ENCODE results near the gene PHEX.

Gene PHEX

GRCh38 chrX:22040184-22040583, 8.1 kb downstream of the PHEX start:
- no peak for DNase-seq (ENCODE audit: low read depth in 1 of 2, low spot score in 1 of 2)

DNA sequence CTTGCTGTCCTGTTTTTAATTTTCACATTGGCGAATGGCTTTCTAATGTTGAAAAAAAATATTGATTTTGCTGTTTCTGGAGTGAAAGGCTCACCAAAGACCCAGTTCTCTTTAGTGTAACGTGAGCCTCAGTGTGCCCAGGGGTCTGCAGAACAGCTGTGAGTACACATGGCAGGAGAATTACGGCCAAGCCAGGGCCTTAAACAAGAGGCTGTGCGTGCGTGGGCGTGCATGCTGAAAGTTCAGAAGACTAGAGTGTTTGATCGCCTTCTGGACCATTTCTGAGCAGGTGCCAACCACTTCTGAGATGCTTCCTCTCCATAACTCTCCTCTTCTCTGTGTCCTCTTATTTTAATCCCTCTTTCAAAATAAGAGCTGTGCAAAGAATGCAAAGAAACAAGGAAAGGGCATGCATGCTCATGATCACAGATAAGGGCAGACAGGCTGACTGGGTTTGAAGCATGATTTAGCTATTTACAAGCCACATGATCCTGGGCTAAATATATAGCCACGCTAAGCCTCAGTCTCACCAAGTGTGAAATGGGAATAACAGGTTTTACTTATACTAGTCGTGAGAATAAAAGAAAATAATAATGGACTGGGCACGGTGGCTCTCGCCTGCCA, 9.9 kb downstream of the PHEX start:
- DNase-seq (ENCODE audit: low read depth in 1 of 2, low spot score in 1 of 2): no peak

- no peak for DNase-seq (ENCODE audit: low read depth in 1 of 2, low spot score in 1 of 2)
Observed at GRCh38 chrX:22043872-22044271, 11.7 kb downstream of the PHEX start.

DNA sequence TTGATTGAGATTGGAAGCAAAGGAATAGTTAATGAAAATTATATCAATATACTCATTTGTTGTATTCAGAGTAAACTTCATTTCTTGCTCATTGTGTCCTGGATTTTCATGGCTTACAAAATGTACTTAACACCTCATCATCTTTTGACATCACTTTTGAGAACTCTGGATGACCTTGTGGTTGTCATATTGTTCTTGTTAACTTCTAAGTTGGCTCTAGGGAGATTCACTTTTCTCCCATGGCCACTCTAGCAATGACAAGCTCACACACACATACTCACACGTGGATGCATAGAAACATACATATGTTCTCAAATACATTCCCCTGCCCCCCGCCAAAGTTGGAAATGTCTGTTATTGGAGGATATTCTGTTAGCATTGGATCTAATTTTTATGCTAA, 15.3 kb downstream of the PHEX start:
- DNase-seq (ENCODE audit: low read depth in 1 of 2, low spot score in 1 of 2): no peak

- DNase-seq (ENCODE audit: low read depth in 1 of 2, low spot score in 1 of 2): no peak
Observed at GRCh38 chrX:22053481-22053880, 21.4 kb downstream of the PHEX start.

- no peak for DNase-seq (ENCODE audit: low read depth in 1 of 2, low spot score in 1 of 2)
Observed at GRCh38 chrX:22056235-22056634, 24.1 kb downstream of the PHEX start.

DNA sequence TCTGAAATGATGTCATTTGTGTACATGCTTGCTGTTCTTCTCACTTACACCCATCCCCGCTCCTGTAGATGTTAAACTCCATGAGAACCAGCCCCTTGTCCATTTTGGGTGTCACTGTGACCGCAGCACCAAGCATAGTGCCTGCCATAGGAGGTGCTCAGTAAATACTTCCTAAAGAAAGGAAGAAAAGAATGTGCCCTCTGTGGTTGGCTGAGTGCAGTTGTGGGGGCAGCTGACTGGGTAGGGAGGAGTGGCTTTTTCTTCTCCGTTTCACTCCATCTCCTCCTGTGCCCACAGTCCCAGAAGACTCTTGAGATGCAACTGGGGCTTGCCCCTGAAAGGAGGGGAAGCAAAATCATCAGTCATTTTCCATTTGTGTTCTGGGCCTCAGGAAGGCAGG, 25.5 kb downstream of the PHEX start:
- DNase-seq (ENCODE audit: low read depth in 1 of 2, low spot score in 1 of 2): no peak

DNA sequence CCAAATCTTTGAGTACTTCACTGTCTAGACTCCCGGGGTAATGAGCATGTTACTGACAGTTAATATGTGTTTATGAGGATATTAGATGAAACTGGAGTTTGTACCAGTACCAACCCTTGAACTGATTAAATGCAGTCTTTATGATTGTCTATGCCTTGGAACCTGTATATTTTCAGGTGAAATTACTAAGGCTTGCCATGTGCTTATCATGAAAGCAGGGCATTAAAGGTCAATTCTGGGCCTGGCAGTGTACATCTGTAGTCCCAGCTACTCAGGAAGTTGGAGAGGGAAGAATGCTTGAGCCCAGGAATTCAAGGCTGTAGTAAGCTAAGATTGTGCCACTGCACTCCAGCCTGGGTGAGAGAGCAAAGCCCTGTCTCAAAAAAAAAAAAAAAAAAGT, 27.6 kb downstream of the PHEX start:
- DNase-seq (ENCODE audit: low read depth in 1 of 2, low spot score in 1 of 2): no peak

DNA sequence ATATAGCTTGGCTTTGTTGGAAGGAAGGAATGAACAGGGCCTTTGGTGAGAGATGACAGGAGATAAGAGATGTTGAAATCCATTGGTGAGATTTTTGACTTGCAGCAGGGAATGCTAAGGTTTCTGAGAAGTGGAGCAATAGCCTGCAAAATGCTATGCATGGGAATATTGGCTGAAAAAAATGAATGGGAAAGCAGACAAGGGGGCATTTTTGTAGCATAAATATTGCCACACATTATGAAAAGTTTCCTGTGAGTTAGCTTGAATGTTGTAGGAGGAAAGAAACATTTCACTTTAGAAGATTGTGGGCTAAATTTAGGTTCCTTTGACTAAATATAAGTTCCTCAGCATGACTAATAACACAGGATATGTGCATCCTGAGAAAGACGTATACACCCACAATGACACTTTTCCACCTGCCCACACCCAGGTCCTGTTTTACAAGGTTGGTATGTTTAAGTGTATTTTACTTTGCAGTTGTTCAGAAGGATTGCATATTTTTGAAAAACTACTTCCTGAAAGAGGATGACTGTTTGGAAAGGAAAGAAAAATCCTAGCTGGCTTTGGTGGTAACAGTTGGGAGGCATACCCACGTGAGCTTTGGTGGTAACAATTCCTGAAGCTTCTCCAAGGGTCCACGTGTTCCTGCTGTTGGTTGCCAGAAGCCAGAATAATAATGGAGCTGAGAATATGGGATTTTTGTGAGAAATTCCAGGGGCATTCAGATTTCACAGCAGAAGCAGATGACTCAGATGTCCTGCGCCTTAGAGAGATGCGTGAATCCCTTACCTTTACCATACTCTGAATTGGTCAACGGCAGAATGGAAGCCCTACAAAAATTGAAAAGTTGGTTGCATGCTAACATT, 28.5 kb downstream of the PHEX start:
- DNase-seq (ENCODE audit: low read depth in 1 of 2, low spot score in 1 of 2): no peak

GRCh38 chrX:22063284-22063683, 31.2 kb downstream of the PHEX start:
- no peak for DNase-seq (ENCODE audit: low read depth in 1 of 2, low spot score in 1 of 2)

- DNase-seq (ENCODE audit: low read depth in 1 of 2, low spot score in 1 of 2): no peak
Observed at GRCh38 chrX:22069586-22069985, 37.5 kb downstream of the PHEX start.

DNA sequence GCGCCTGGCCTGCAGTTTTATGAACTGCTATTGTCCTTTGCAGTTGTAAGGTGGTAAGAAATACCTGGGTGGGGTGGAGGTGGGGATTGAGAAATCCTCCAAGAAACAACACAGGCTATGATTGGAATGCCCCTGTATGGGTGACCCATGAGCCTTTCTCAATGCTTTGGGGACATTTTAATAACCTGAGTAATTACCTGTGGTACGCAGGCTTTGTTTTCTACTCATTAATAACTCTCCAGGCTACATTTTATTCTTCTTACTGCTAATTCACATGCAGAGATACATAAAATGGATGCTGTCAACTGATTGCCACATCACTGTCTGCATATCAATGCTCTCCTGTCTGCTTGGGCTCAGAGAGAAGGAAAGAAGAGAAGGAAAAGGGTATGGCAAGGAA, 41.8 kb downstream of the PHEX start:
- no peak for DNase-seq (ENCODE audit: low read depth in 1 of 2, low spot score in 1 of 2)

- DNase-seq (ENCODE audit: low read depth in 1 of 2, low spot score in 1 of 2): no peak
Observed at GRCh38 chrX:22078117-22078516, 46.0 kb downstream of the PHEX start.

DNA sequence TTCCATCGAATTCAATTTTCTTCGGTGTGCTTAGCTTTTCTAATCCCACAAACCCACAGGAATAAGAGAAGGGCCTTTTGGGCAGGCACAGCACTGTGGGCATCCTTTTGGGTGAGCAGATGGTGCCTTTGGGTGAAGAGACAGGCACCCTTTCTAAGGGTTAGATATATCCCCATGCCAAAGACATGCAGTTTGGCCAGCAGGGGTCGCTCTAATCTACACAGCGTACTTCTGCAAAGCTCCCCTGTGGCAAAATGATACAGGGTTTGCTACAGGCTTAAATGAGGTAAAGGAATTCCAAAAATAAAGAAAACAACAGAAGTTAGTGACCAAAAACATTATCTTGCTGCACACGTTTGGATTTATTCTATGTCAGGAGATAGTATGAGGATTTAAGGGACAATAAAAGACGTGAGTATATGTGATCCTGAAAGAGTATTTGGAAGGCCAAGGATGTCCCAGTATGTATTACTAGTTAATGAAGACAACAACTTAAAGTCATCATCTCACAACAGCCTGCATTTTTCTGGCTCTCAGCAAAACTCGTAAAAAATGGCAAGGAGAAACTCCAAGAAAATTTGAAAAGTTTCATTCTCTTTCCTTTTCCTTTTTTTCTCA, 49.5 kb downstream of the PHEX start:
- DNase-seq (ENCODE audit: low read depth in 1 of 2, low spot score in 1 of 2): peak; percentile 5 to 13

DNA sequence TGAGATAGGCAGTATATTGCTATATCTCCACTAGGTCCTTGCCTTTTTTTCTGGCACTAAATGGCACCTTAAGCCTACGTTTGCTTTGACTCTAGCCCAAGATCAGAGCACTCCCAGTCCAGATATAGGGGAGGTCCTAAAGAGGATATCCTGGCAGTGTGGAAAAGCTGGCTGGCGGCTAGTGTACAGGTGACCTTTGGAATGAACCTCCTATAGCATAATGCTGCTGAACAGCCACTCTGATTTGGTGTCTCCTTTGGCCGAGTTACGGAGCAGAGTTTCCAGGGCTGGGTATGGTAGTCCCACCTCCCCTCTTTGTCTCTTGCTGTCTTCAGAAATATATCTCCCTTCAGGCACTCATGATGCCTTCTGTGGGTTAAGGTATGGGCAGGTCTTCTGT, 53.9 kb downstream of the PHEX start:
- no peak for DNase-seq (ENCODE audit: low read depth in 1 of 2, low spot score in 1 of 2)

DNA sequence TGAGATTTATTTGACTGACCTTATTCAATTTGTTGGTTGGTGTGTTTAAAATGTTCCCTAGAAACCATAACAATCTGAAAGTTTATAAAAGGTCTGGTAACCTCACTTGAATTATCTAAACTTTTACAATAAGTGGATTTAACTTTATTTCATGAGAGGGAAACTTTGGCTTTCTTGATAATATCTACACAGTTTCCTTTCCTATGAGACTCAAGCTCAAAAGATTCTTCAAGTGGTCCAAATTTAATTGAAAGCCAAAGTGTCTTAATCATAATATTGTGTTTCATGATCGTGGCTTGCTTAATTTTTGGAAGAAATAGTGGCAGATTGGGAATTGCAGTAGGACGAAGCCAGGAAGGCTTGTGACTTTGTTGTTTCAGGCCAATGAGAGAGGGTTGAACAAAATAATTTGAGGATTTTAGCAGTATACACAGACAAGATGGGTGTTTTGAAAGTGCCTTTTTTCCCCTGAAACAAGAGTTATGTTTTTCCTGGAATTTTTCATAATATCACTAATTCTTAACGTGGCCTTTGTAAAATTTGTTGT, 55.0 kb downstream of the PHEX start:
- no peak for DNase-seq (ENCODE audit: low read depth in 1 of 2, low spot score in 1 of 2)

DNA sequence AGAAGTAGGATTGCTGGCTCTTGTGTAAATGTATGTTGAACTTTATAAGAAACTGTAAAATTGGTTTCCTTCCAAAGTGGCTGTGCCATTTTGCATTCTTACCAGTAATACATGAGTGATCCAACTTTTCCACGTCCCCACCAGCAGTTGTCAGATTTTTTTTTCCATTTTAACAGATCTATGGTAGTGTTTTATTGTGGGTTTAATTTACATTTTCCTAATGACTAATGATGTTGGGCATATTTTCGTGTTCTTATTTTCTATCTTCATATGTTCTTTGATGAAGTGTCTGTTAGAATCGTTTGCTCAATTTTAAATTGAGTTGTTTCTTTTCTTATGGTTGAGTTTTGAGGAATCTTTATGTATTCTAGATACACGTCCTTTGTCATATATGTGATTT, 56.2 kb downstream of the PHEX start:
- no peak for DNase-seq (ENCODE audit: low read depth in 1 of 2, low spot score in 1 of 2)

GRCh38 chrX:22090181-22090580, 58.1 kb downstream of the PHEX start:
- no peak for DNase-seq (ENCODE audit: low read depth in 1 of 2, low spot score in 1 of 2)

DNA sequence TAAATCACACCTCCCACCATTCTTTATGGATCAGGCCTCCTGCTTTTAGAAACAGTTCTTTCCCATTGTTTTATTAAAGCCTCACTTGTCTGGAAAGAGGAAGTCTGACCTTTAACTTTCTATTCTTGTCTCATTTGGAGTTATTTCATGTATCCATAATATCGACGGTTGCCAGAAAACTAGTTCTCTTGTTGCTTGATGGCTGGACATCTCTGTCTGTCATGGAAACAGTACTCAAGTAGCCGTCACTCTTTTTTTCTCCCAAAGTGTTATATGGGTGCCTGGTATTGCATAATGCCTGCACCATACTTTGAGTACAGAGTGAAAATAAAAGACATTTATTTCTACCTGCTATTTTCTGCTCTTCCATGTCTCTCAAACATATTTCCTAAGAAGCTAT, 61.4 kb downstream of the PHEX start:
- DNase-seq (ENCODE audit: low read depth in 1 of 2, low spot score in 1 of 2): no peak

DNA sequence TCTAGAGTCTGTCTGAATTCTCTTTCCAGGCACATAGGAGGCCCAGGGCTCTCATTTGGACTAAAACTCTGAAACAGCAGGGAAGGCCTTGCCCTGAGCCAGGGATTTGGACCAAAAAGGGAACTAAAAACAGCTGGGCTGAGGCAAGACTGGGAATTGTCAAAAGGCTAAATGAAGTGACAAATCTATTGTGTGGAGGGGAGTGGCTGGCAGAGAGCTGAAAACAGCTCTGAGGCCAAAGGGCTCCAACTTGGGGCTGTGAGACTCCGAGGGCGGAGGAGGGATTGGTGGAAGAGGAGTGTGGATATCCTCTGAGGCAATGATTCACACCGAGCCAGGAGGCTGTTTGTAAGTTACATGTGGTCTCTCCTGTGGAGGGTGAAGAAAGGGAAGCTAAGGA, 63.2 kb downstream of the PHEX start:
- no peak for DNase-seq (ENCODE audit: low read depth in 1 of 2, low spot score in 1 of 2)

GRCh38 chrX:22095856-22096255, 63.7 kb downstream of the PHEX start:
- DNase-seq (ENCODE audit: low read depth in 1 of 2, low spot score in 1 of 2): no peak

DNA sequence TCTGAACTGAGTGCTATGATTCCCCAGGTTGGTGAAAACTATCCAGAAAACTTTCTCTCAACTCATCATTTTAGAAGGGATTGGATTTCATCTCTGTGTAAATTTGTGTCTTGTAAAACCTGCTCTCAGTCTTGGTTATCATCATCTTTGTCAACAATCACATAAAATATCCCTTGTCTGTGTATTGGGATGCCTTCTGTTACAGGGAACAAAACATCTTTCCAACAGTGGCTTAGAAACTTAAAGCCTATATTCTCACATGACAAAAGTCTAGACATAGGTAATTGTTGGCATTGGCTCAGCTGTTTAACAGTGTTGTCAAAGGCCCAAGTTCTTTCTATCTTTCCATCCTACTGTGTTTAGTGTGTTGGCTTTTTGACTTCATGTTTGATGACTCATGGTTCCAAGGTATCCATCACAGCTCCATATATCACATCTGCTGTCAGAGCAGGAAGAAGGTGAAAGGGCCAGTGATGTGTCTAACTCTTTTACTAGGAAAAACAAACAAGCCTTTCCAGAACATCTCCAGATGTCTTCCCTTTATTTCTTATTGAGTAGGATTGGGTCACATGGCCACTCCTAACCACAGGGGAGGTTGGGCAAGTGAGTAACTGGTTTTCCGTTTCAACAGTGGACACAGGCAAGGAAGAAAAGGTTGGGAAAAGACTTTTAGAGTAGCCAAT, 65.0 kb downstream of the PHEX start:
- DNase-seq (ENCODE audit: low read depth in 1 of 2, low spot score in 1 of 2): no peak
